GM19351 (cell line): ENCODE data around the gene C5orf52.
"Not testable (repeated sequence)": the region's sequence is repeated elsewhere in the genome, so short reads cannot be mapped to it uniquely, and the experiment has no call there.

ENCODE experiments used
- ATAC-seq: cut with Tn5 transposase; IDR thresholded peaks from one replicate; pipeline ENCODE4 v1.9.1; 2021; ENCODE audit warnings: mild to moderate bottlenecking, moderate library complexity; ENCODE audit not compliant: unreplicated experiment

The C5orf52 gene

DNA sequence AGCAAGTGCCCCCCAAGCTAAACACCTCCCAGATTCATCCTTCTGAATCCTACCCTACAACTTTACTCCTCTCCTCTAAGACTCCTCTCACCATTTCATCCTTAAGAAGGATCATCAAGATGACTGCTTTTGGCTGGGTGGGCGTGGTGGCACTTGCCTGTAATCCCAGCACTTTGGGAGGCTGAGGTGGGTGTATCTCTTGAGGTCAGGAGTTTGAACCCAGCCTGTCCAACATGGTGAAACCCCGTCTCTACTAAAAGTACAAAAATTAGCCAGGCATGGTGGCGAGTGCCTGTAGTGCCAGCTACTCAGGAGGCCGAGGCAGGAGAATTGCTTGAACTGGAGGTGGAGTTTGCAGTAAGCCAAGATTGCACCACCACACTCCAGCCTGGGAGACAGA, 3.0 kb downstream of the C5orf52 start:
- ATAC-seq, result not testable (repeated sequence)

DNA sequence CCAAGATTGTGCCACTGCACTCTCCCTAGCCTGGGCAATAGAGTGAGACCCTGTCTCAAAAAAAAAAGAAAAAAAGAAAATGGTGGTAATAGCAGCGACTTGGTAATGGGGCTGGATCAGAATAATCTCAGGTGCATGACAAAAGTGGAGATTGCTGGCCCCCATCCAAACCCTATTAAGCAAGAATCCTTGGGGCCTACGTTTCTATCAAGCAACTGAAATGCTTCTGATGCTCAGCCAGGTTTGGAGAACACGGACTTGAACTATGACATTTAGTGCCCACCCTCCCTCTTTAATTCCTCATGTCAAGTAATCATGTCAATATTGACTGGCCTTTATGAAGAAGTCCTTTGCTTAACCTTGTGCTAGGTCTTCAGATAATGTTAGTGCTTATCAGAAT, 6.6 kb downstream of the C5orf52 start:
- no peak for ATAC-seq

DNA sequence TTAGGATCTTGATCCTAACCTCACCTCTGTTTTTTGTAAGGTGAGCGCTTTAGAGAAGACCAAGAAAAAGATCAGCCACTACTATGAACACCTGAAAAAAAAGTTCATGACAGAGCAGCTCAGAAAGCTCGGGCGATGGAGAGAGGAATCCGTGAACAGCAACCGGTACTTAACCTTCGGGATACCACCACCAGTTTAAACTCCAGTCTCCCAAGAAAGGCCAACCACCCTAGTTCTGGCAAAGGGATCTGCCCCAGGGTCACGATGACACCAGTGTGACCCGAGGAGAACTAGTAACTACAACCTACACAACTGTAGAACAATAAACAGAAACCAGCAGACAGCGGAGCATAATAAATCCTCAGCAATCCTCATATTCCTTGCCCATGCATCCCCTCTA, 8.5 kb downstream of the C5orf52 start:
- no peak for ATAC-seq

DNA sequence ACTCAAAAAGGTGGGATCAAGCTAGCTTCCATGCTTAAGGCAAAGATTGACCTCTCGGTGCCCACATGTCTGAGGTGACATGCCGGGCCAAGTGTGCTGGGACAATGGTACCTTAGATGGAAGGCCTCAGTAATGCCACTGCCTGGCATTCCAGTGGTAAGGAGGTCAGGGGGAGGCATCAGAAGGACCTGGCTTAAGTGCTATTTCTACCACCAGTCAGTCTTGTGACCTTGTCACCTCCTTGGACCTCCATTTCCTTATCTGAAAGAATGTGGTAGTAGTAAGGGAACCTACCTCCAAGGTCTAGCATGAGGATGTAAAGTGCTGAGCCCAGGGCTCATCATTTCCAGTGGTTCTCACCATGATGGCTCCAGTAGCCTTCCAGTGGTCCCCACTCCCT, 8.9 kb downstream of the C5orf52 start:
- no peak for ATAC-seq

DNA sequence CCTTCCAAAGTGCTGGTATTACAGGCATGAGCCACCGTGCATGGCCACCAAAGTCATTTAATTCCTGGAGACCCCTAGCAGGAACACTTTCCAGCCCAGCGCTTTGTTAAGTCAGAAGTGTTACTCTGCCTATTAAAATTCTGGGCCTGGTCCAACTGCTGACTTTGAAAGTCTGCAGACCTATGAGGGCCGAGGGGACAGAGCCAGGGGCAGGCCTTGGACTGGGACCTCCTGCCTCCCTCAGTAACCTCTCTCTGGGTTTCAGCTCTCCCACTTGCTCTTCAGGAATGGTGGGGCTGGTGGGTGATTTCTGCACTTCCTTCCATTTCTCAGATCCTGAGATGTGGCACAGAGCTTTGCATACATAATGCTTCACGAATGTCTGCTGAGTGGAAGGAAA, 9.7 kb downstream of the C5orf52 start:
- ATAC-seq, result no peak

DNA sequence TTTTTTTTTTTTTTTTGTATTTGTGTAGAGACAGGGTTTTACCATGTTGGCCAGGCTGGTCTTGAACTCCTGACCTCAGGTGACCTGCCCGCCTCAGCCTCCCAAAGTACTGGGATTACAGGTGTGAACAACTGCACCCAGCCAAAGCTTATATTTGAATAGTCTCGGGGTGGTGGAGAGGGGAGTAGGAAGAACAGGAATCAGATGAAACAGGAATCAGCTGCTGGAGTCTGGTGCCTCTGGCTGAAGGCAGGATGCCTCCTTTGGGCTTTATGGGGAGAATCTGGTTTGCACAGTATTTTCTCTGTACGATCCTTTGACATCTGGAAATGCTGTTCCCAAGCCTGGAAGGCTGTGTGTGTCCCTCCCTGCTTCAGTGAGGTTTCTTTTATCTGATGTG, 10.9 kb downstream of the C5orf52 start:
- ATAC-seq, result no peak

DNA sequence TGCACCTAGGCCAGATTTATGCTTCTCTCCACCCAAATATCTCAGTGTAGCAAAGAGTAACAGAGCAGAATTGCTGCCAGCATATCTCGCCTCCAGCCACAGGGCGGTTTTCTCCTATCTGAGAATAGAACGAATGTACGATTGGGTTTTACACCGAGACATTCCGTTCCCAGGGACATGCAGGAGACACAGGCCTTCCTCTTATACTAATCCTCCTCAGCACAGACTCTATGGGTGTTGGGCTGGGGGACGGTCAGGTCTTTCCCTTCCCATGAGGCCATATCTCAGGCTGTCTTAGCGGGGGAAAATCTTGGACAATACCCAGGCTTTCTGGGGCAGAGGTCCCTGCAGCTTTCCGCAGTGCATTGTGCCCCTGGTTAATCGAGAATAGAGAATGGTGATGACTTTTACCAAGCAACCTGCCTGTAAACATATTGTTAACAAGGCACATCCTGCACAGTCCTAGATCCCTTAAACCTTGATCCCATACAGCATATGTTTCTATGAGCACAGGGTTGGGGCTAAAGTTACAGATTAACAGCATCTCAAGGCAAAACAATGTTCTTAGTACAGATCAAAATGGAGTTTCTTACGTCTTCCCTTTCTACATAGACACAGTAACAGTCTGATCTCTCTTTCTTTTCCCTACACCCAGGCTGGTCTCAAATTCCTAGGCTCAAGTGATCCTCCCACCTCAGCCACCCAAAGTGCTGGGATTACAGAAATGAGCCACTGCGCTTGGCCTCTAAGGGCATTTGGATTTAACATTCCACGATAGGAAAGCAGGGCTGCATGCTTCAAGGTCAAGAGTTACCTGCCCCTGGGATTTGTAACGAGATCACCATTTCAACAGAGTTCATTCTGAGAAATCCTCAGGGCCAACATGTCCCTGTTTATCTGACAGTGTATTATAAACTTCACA, 15.2 kb downstream of the C5orf52 start:
- not testable (repeated sequence) for ATAC-seq

DNA sequence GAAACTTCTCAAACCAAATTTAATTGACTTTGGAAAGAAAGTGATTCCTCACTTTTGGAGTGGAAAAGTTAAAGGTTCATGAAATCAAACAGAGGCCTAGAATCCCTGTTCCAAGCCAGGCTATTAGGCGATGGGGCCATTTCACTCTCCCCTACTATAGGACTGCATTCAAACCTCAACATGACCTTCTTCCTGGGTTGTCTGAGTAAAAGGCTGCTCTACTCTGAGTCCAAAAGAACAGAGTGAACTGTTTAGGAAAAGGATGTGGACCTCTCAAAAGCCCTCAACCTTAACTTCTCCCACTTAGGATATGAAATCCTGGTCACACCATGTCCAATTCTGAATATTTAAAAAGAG, 15.8 kb downstream of the C5orf52 start:
- no peak for ATAC-seq

DNA sequence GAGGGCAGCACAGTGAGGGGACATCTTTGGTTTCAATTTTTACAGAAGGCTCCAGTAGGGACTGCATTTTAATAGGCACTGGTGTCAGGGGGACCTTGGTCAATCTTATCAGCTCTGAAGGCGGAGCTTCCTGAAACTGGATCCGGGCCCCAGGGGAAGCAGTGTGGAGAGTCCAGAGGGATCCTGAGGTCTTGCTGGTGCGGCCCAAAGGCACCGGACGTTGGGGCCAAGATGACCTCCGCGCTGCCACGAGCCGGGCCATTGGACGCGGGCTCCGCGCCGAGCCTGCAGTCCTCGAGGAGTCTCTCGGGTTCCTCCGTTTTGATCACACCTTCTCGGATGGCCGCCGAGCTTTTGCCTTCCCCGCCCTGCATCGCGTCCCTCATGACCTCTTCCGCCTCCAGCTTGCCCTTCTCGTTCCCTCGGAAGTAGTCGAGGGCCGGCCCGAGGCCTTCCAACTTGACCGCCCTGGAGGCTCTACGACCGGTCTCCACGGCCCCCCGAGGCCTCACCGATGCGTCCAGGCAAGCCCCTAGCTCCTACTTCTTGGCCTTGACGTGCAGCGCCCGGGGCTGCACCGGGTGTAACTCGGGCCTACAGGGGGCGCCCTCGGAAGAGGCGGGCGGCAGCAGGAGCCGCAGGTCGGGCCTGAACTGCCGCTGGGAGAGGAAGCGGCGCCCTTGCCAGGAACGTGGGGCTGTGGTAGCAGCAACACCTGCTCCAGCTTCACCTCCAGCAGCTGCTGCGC, 18.8 kb downstream of the C5orf52 start:
- no peak for ATAC-seq

DNA sequence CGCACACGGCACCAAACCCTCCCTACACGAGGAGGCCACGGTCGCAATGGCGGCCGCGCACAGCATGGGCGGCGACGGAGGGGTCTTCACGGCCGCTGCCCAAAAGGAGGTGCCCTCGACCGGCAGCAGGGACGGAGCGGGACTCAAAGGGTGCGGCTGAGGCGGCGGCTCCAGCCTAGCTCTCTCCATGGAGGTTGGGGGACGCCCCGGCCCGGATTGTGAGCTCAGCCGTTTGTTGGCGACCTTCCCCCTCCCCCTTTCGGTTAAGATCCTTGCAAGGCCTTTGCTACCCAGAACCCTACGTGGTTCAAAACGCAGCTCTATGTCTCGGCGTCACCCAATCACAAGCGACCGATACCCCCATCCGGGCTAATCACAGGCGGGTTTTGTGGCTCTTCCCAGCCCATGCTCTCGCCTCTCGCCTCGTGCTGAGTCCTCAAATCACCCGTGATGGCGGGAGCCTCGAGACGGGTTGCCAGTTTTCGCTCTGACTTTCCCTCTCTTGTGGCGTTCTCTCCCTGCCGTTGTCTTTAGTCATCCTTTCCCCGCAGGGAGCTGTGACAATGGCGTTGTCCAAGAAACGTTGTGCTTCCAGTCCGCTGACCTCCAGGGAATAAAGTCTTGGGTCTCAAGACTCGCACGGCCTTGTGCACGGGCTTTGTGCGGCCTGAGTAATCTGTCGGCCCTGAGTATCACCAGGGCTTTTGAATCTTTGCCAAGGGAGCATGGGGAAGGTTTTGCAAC, 19.5 kb downstream of the C5orf52 start:
- ATAC-seq, result no peak

DNA sequence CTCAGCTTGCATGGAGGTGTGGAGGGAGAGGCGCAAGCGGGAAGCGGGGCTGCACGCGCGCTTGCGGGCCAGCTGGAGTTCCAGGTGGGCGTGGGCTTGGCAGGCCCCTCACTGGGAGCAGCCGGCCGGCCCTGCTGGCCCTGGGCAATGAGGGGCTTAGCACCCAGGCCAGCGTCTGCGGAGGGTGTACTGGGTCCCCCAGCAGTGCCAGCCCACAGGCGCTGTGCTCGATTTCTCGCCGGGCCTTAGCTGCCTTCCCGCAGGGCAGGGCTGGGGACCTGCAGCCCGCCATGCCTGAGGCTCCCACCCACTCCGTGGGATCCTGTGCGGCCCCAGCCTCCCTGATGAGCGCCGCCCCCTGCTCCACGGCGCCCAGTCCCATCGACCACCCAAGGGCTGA, 22.5 kb downstream of the C5orf52 start:
- ATAC-seq, result not testable (repeated sequence)

DNA sequence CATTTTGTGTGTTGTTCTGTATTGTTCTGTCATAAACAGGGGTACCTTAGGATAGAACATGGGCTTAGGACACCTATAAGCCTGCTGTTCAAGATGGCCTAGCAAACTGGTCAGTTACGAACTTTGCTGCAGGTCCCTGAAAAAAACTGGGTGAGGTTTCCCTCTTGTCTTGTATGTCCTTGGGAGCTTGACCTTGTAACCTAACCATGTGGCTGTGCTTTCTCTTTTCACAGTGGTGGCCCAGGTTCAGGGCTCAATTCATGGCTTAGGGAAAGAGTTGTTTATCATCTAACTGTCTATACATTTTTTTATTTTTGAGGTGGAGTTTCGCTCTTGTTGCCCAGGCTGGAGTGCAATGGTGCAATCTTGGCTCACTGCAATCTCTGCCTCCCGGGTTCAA, 24.8 kb downstream of the C5orf52 start:
- not testable (repeated sequence) for ATAC-seq

DNA sequence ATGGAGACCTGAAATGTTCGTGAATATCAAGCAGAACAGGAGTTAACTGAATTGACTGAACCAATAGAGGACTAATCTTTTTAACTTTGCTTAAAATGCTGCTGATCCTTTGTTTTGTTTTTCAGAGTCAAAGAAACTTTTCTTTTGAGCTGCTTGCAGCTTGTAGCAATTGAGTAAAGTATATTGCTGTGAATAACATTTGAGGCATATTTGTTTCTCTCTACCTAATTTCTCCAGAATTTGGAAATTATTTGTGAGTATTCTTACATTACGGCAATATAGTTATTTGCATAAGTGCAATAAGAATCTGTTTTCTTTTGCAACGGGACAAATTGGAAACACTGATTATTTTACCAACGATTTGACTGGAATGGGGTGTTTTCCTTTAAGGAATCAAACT, 27.3 kb downstream of the C5orf52 start:
- ATAC-seq, result not testable (repeated sequence)

DNA sequence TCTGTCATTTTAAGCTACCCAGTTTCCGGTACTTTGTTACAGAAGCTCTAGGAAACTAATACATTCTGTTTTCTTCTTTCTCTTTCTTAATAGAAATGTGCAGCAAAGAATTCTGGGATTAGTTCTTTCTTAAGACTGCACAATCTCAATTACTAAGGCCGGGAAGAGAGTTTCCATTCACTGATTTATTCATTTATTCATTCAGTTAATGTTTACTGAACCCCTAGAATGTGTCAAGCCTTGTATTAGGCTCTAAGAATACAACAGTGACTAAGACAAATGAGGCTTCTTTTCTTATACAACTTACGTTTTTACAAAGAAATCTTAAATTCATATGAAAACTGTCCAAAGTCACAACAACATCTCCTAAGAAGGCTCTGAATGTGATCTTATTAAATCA, 32.4 kb downstream of the C5orf52 start:
- no peak for ATAC-seq

DNA sequence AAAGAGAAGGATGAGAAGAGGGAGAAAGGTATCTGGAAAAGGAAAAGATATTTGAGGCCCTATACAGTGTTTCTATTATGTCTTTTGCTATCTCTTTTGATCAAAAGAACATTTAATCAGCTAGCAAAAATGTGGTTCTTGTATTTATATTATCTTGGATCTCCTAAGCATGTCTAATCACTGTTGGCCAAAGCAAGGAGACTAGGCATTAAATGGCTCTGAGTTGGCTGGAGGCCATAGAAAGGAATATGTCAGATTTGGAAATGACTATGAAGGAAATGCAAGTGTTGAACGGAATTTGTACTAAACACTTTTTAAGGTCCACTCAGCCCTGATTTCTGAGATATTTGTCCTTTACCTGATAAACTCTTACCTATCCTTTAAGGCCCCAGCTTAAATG, 37.5 kb downstream of the C5orf52 start:
- ATAC-seq, result no peak

DNA sequence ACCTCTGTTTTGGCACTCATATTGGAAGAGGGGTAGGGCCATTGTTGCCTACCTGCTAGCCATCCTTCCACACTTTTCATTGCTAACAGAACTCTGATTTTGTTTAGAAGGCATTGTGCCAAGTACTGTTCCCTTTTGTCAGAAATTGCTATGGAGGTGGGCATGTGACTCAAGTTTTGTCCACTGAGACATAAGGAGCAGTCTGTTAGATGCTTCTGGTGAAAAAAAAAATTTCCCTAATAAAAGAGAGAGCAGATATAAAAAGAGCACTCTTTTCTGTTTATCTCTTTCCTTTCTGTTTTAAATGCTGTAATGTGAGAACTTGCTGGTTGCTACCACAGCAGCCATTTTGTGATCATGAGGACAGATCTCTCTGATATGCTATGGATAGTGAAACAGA, 38.0 kb downstream of the C5orf52 start:
- no peak for ATAC-seq

DNA sequence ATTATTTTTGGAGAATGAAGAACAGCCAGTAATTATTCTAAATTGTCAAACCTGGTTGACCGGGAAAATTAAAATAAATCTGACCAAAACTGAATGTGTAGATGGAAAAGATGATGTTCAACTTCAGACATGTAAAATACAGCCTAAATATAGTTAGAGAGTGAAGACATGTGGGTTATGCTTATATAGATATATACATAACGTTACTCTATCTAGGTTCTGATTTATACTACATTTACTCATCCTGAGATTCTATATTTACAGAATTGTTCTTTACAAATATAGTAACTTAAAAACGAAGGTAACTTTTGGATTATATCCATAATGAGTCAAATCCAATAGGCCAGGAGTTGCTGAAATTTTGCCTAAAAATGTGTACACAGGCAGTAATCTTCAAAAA, 39.1 kb downstream of the C5orf52 start:
- no peak for ATAC-seq

DNA sequence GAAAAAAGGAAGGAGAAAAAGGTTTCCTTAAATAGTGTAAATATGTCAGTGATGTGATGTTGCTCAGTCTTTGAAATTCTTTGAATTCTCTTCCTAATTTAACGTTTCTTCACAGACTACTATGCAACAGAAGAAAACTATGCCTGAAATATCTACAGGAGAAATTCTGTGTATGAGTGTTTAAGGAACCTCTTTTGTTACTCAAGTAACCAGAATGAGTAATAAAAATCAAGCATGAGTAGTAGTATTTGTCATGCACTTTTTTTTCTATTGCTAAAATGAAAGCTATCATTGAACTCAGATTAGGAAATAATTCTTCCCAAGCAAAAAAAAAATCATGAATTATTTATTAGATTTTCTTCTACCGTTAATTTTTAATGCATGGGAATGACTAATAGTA, 39.5 kb downstream of the C5orf52 start:
- ATAC-seq, result no peak

DNA sequence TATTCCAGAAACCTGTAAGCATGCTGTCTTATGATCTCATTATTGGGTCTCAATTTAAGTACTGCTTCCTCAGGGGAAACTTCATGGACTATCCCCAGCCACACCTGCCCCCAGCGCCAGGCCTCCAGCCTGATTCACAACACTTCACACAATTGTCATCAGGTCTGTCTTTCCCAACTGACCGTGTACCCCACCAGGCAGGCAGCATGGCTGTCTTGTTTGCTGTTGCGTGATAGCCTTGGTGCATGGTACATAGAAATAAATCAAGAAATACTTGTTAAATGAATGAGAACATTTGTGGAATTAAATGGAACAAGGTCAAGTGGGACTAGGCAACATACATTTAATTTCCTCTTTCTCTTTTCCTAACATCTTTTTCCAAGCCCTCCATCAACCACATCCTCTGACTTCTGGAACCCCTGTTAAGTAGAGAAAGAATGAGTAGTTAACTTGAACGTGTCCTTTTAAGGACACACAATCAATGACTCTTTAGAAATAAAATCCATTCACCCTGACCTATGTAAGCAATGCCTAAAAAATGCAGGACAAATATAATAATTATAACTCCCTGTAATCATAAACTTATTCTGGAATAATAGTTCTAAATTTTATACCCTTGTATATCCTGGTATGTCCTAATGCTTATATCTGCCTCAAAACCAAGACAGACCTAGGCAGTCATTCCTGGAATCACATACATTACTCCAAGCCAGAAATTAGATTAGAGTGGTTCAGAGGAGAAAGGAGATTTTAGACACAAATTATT, 42.7 kb downstream of the C5orf52 start:
- ATAC-seq, result no peak

DNA sequence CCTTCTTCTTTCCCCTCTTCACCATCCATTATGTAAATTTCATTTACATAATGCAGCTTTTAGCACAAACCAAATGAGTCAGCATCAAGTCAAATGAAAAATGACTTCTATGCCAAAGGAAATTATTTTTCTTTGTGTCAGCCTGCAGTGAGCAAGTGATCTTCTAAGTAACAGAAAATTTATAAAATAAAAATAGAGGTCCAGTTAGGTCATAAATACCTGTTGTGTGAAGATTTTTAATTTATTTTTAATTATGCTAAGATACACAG, 43.2 kb downstream of the C5orf52 start:
- ATAC-seq, result no peak

DNA sequence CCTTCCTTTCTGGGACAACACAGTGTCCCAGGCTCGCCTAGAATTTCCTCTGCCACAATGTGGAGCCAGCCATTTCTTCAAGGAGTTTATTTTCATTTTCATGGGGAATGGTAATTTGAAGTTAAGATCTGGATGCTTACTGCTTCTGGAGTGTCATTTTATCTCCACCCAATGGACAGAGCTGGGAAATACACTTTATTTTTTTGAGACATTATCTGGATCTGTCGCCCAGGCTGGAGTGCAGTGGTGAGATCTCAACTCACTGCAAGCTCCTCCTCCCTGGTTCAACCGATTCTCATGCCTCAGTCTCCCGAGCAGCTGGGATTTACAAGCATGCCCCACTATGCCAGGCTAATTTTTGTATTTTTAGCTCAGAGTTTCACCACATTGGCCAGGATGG, 47.2 kb downstream of the C5orf52 start:
- ATAC-seq, result peak; percentile 83
